K562 (cell line): Measurements from ENCODE around the gene FOLR2. TPM values are rescaled to one million over a fixed set of nuclear protein-coding genes. Genes with fewer than 3 reads are reported as not detected.

Experiments used
- ATAC-seq: fragments of 200-7000 bp; cut with Tn5 transposase; 3 replicates; pipeline ENCODE4 v1.9.1; 2020; ENCODE audit warnings: moderate library complexity
- BruUV-seq: library from RNA; stranded (reverse); fragments of 400-500 nt; replicated peaks from 2 replicates; lab custom pipeline; 2021; lab: Mats Ljungman, UMichigan
- CTCF ChIA-PET: fragments of 300-600 bp; formaldehyde crosslinking; extraction: SDS; loops from one replicate; lab custom pipeline; 2021; ENCODE audit warnings: low intra/inter-chr PET ratio; lab: Yijun Ruan, JAX
- POLR2A ChIA-PET: fragments of 300-600, 350-650 bp; sonication (Branson Sonifier 250); formaldehyde crosslinking; extraction: SDS; loops from one replicate; lab custom pipeline; 2021; ENCODE audit warnings: antibody characterized with exemption, inconsistent platforms; lab: Yijun Ruan, JAX
- DNase-seq, 4 experiments: peaks; one replicate each; pipeline versions ENCODE4 v3.0.0 to v3.0.0-alpha.2; 2011 to 2018; ENCODE audit warnings: low spot score in 3 of 4, mixed read lengths in 3 of 4; ENCODE audit errors: extremely low read depth in 1 of 4
- FAIRE-seq: peaks from 2 replicates; lab custom pipeline; 2011; peaks lifted over from hg19 to GRCh38; lab: Jason Lieb, UNC
- H2AFZ ChIP-seq: 2 replicates; pipeline ENCODE4 v1.6.0; 2011; ENCODE audit warnings: low read depth, low read length, control low read depth, inconsistent platforms
- H3K27ac ChIP-seq: fragments of 200-600 bp; 3 replicates; pipeline ENCODE4 v1.8.0; 2011; ENCODE audit warnings: low read depth, mild to moderate bottlenecking, control low read depth, inconsistent platforms, low read length, moderate library complexity, mixed read lengths; ENCODE audit errors: extremely low read depth
- H3K27me3 ChIP-seq, 2 experiments: fragments of 300-600 bp in 1 of 2; 2 replicates in 1 of 2; 3 replicates in 1 of 2; pipeline versions ENCODE4 v1.6.0 to v1.8.0; 2011; ENCODE audit warnings: inconsistent platforms in 2 of 2, low read length in 2 of 2, mild to moderate bottlenecking in 1 of 2, mixed read lengths in 1 of 2, moderate library complexity in 1 of 2; ENCODE audit not compliant: control insufficient read depth in 2 of 2, insufficient read depth in 2 of 2
- H3K36me3 ChIP-seq: fragments of 300-600 bp; 3 replicates; pipeline ENCODE4 v1.8.0; 2011; ENCODE audit warnings: mild to moderate bottlenecking, low read length, inconsistent platforms; ENCODE audit not compliant: control insufficient read depth, insufficient read depth
- H3K4me1 ChIP-seq, 2 experiments: fragments of 200-600 bp in 1 of 2; replicated peaks in 1 of 2; 2 replicates in 1 of 2; 3 replicates in 1 of 2; pipeline versions ENCODE4 v1.5.1 to v1.8.0; 2011; ENCODE audit warnings: inconsistent platforms in 2 of 2, low read length in 2 of 2, mild to moderate bottlenecking in 1 of 2, mixed read lengths in 1 of 2, moderate library complexity in 1 of 2; ENCODE audit not compliant: control insufficient read depth in 2 of 2, insufficient read depth in 2 of 2
- H3K4me2 ChIP-seq: 2 replicates; pipeline ENCODE4 v1.6.1; 2011; ENCODE audit warnings: low read length, control low read depth, inconsistent platforms, mixed read lengths; ENCODE audit not compliant: insufficient read depth
- H3K4me3 ChIP-seq: fragments of 200-600 bp; sonication (generic), shearing (Covaris generic); 2 replicates; pipeline ENCODE4 v1.5.1; 2016; ENCODE audit warnings: control low read depth, inconsistent platforms
- H3K79me2 ChIP-seq: fragments of 200-600 bp; 3 replicates; pipeline ENCODE4 v1.8.0; 2011; ENCODE audit warnings: low read length, inconsistent platforms; ENCODE audit not compliant: control insufficient read depth, insufficient read depth
- H3K9ac ChIP-seq, 2 experiments: 2 replicates each; pipeline versions ENCODE4 v1.6.0 to v1.6.1; 2011; ENCODE audit warnings: low read depth in 2 of 2, low read length in 2 of 2, control low read depth in 1 of 2, inconsistent platforms in 1 of 2, mild to moderate bottlenecking in 1 of 2, mixed read lengths in 1 of 2; ENCODE audit not compliant: insufficient read depth in 1 of 2
- H3K9me1 ChIP-seq: one replicate; pipeline ENCODE4 v1.6.0; 2011; ENCODE audit warnings: inconsistent platforms, mild to moderate bottlenecking, low read length, moderate library complexity; ENCODE audit not compliant: control insufficient read depth, insufficient read depth
- H3K9me3 ChIP-seq: replicated peaks from 2 replicates; pipeline ENCODE4 v1.5.1; 2011; ENCODE audit warnings: low read depth, low read length, inconsistent platforms; ENCODE audit not compliant: control insufficient read depth, insufficient read depth
- H4K20me1 ChIP-seq: replicated peaks from 2 replicates; pipeline ENCODE4 v1.6.1; 2011; ENCODE audit warnings: low read length, inconsistent platforms, mixed read lengths; ENCODE audit not compliant: control insufficient read depth, insufficient read depth
- CBX2 ChIP-seq: fragments of 200-600 bp; sonication (generic); IDR thresholded peaks from one replicate; pipeline ENCODE4 v1.6.1; 2012; ENCODE audit warnings: mild to moderate bottlenecking, low read length, inconsistent platforms; ENCODE audit not compliant: insufficient read depth, poor library complexity, severe bottlenecking
- EZH2 ChIP-seq: IDR thresholded peaks from 2 replicates; pipeline ENCODE4 v1.6.1; 2012; ENCODE audit warnings: low read depth, mild to moderate bottlenecking, inconsistent platforms, low read length, borderline replicate concordance
- RCOR1 ChIP-seq, 2 experiments: IDR thresholded peaks; 2 replicates each; pipeline ENCODE4 v1.6.1; 2012; ENCODE audit warnings: low read depth in 2 of 2, low read length in 2 of 2, borderline replicate concordance in 1 of 2, improper control_type of control experiment in 1 of 2
- TEAD1 ChIP-seq, 2 experiments: fragments of 450-650 bp in 1 of 2; sonication (generic) in 1 of 2; formaldehyde crosslinking; IDR thresholded peaks; 2 replicates each; pipeline versions ENCODE4 v1.4.0 to v1.8.0; 2020 to 2022; ENCODE audit warnings: mild to moderate bottlenecking in 2 of 2, missing genetic modification reagents in 1 of 2
- TSC22D4 ChIP-seq: fragments of 450-650 bp; IDR thresholded peaks from 2 replicates; pipeline ENCODE4 v1.6.1; 2016; ENCODE audit warnings: missing genetic modification characterization, missing biosample characterization, control low read depth
- ZNF407 ChIP-seq: fragments of 450-650 bp; IDR thresholded peaks from 2 replicates; pipeline ENCODE4 v1.6.1; 2016; ENCODE audit warnings: low read depth
- WGBS: fragments of 100-300 bp; shearing (Covaris generic); methylation state at CpG from one replicate; pipeline ENCODE4 v1.1.6; 2016; ENCODE audit warnings: low coverage, mixed read lengths; ENCODE audit not compliant: insufficient coverage; ENCODE audit errors: missing lambda C conversion rate; 5-methylcytosine and 5-hydroxymethylcytosine counted together
- in situ Hi-C: fragments of 300-500 bp; cut with MboI; formaldehyde crosslinking; loops from 4 replicates; pipeline ENCODE4 v1.15.0; 2018; ENCODE audit warnings: inconsistent platforms, mixed read lengths
- intact Hi-C: fragments of 100-400 bp; cut with micrococcal nuclease; formaldehyde crosslinking; loops from 2 replicates; pipeline ENCODE4 v1.14.2; 2022
- polyA plus RNA-seq, 8 experiments: library from polyadenylated mRNA; depleted of rRNA in 4 of 8; stranded (reverse) in 5 of 8; unstranded in 3 of 8; fragments of >200 nt; fragmentation: Nextera tagmentation in 2 of 8; fragmentation: Illumina TruSeq in 1 of 8; extraction: Ambion mirVana in 2 of 8; extraction: Trizol in 1 of 8; gene quantifications; 2 replicates each; pipeline versions ENCODE4 v1.2.1 to v1.2.3, GENCODE V29; 2011 to 2014; ENCODE audit warnings: inconsistent platforms in 1 of 8, missing spikeins in 1 of 8
- total RNA-seq, 7 experiments: library from RNA; depleted of rRNA in 6 of 7; stranded (reverse); fragments of >200 nt in 6 of 7; fragmentation: Illumina TruSeq in 2 of 7; extraction: Trizol in 2 of 7; gene quantifications; 2 replicates each; pipeline versions ENCODE4 v1.2.1 to v1.2.3, GENCODE V29; 2011 to 2021; ENCODE audit warnings: low replicate concordance in 1 of 7
- TF ChIP-seq, protein P1 (sequence below): IDR thresholded peaks from 3 replicates; pipeline ENCODE4 v1.6.1; 2011; ENCODE audit warnings: borderline replicate concordance, mild to moderate bottlenecking; ENCODE audit not compliant: insufficient read length, insufficient read depth
- TF ChIP-seq, protein P2 (sequence below): sonication (generic); formaldehyde crosslinking; IDR thresholded peaks from 2 replicates; pipeline ENCODE4 v1.8.1; 2023; ENCODE audit warnings: mild to moderate bottlenecking, missing genetic modification reagents

Gene FOLR2
- total and polyA plus RNA-seq, 9 of the 15 experiments (the other 6 are each of a cell fraction or from before 2014, with no cell fraction given): 0.27 TPM; not detected in 8

GRCh38 chr11:72174302-72175070 lies 42.1 kb upstream of the FOLR2 start:
- intact Hi-C loops: no loop called here
- TF ChIP-seq TSC22D4 (tag) (no peak), EZH2 (no peak), RCOR1 (IDR thresholded peaks at IDR 0.05; ENCODE audit: borderline replicate concordance in 1 of 2, low read depth in 2 of 2, low read length in 2 of 2) (no peak), TEAD1 (CRISPR knock-in tag; IDR thresholded peaks at IDR 0.05) (no peak), CBX2 (no peak), ZNF407 (no peak)
- TF ChIP-seq, protein P1, sequence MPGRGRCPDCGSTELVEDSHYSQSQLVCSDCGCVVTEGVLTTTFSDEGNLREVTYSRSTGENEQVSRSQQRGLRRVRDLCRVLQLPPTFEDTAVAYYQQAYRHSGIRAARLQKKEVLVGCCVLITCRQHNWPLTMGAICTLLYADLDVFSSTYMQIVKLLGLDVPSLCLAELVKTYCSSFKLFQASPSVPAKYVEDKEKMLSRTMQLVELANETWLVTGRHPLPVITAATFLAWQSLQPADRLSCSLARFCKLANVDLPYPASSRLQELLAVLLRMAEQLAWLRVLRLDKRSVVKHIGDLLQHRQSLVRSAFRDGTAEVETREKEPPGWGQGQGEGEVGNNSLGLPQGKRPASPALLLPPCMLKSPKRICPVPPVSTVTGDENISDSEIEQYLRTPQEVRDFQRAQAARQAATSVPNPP: no peak
- TF ChIP-seq, protein P2, sequence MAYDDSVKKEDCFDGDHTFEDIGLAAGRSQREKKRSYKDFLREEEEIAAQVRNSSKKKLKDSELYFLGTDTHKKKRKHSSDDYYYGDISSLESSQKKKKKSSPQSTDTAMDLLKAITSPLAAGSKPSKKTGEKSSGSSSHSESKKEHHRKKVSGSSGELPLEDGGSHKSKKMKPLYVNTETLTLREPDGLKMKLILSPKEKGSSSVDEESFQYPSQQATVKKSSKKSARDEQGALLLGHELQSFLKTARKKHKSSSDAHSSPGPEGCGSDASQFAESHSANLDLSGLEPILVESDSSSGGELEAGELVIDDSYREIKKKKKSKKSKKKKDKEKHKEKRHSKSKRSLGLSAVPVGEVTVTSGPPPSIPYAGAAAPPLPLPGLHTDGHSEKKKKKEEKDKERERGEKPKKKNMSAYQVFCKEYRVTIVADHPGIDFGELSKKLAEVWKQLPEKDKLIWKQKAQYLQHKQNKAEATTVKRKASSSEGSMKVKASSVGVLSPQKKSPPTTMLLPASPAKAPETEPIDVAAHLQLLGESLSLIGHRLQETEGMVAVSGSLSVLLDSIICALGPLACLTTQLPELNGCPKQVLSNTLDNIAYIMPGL (CRISPR knock-in tag): no peak

More at GRCh38 chr11:72174302-72175070, 42.1 kb upstream of the FOLR2 start:
- Histone ChIP-seq H3K4me2 (no peak overlapping the region), H4K20me1 (no peaks in the 10 kb centered on the region), H3K27ac (no peak overlapping the region), H3K79me2 (no peaks in the 10 kb centered on the region), H3K27me3 (peaks cover 10 to 29% of the 10 kb centered on the region in 2 experiments; a peak in 3 of 5 replicates), H3K9me3 (no peaks in the 10 kb centered on the region), H3K4me3 (no peak overlapping the region), H3K4me1 (no peaks in the 10 kb centered on the region; a peak in 1 of 5 replicates), H2AFZ (no peak overlapping the region), H3K9ac (no peak overlapping the region), H3K9me1 (peaks cover 3% of the 10 kb centered on the region), H3K36me3 (no peaks in the 10 kb centered on the region)
- ATAC-seq (no peak), DNase-seq (no peak), FAIRE-seq (no peak)
- POLR2A ChIA-PET: interaction anchor here (0.6 kb wide), 1 partner anchor 65 kb away, joined by 3 read pairs; no protein-coding TSS in a partner anchor
- 24% methylated on average over 8 of the region's 8 CpGs for WGBS
- CTCF ChIA-PET: no interaction called here
- BruUV-seq: no TSS peak
- in situ Hi-C loops: no loop called here
